ENCODE data around the gene OR10W1.

The OR10W1 gene

DNA sequence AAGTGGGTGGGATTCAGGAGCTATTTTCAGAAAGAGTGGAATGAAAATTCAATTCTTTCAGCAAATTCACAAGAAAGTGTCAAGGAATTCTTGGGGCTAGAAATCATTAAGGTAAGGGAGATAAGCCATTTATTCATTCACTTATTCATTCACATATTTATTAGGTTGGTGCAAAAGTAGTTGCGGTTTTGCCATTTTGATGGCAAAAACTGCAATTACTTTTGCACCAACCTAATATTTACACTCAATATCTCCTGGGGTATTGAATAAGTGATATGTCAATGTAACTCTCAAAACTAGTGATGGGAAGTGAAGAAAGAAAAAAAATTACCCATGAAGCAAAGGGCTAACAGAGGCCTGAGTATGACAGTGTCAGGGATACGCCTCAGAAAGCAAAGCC is at the start of gene OR10W1:
Gene OR10W1, minus strand, starts transcription at position 119 of the 400 bp plus-strand sequence. CDS start 402 bp downstream, outside the sequence.
- FAIRE-seq = no peak

- FAIRE-seq = no peak
Measured at GRCh38 chr11:58316142-58316541, 48.1 kb upstream of the OR10W1 start.

GRCh38 chr11:58301576-58301975 is 33.5 kb upstream of the OR10W1 start:
- no peak for FAIRE-seq

- no peak for FAIRE-seq
Measured at GRCh38 chr11:58292017-58292416, 24.0 kb upstream of the OR10W1 start.

DNA sequence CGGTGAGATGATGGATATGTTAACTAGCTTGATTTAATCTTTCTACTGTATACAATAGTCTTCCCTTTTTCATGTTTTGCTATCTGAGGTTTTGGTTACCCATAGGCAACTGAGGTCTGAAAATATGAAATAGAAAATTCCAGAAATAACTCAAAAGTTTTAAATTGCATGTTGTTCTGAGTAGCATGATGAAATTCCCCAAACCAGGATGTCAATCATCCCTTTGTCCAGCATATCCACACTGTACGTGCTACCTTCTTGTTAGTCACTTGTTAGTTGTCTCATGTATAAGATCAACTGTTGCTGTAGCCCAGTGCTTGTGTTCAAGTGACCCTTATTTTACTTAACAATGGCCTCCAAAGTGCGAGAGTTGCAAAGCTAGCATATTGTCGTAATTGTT is 21.2 kb upstream of the OR10W1 start:
- FAIRE-seq = no peak

DNA sequence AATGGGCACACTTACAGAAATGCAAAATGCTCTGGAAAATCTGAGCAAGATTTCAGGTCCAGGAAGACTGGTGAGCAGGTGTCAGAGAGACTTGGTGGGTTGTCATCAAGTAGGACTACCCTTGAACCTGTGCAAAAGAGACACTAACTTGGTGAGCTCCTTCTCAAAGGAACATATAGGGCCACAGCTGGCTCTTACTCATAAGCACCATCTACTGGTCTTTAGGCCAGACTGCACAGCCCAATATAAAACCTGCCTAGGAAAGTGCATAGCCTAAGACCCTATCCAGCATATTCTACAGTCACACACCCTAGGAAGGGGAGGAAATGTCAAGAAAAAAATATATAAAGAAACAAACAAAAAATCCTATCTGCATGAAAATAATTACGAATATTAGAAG is 18.2 kb upstream of the OR10W1 start:
- no peak for FAIRE-seq

DNA sequence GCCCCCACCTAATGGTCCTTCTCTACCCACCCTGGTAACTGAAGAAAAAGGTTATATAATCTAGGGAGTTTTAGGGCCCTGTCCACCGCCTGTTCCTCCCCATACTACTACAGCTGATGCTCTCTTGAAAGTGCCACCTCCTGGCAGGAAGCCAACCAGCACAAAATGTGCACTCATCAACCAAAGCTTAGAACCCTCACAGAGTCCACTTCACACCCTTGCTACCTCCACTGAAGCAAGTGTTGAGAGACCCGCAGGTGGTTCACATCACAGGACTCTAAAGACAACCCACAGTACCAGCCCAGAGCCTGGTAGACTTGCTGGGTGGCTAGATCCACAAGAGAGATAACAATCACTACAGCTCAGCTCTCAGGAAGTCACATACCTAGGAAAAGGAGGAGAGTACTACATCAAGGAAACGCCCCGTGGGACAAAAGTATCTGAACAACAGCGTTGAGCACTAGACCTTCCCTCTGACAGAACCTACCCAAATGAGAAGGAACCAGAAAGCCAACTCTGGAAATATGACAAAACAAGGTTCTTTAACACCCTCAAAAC is 17.5 kb upstream of the OR10W1 start:
- no peak for FAIRE-seq

- FAIRE-seq = no peak
Measured at GRCh38 chr11:58276151-58276550, 8.1 kb upstream of the OR10W1 start.

- FAIRE-seq = no peak
Measured at GRCh38 chr11:58275002-58275401, 6.9 kb upstream of the OR10W1 start.

- no peak for FAIRE-seq
Measured at GRCh38 chr11:58259983-58260382, 8.1 kb downstream of the OR10W1 start.

DNA sequence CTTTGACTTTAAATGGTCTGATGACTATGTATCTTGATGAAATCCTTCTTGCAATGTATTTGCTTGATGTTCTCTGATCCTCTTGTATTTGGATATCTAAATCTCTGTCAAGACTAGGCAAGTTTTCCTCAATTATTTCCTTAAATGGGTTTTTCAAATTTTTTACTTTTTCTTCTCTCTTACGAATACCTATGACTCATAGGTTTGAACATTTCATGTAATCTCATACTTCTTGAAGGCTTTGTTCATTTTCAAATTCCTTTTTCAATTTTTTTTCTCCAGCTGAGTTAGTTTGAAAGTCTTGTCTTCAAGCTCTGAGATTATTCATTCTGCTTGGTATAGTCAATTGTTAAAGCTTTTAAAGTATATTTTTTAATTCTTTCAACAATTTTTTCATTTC is 13.1 kb downstream of the OR10W1 start:
- no peak for FAIRE-seq

DNA sequence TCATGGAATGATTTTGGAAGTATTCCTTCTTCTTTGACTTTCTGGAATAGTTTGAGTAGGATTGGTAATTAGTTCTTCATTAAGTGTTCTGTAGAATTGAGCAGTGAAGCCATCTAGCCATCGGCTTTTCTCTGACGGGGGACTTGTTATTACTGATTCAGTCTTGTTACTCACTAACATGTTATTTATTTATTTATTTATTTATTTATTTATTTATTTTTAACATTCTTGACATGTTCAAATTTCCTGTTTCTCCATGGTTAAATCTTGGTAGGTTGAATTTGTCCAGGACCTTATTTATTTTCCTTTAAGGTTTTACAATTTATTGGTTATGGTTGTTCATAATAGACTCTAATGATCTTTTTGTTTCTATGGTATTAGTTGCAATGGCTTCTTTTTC is 24.1 kb downstream of the OR10W1 start:
- no peak for FAIRE-seq

DNA sequence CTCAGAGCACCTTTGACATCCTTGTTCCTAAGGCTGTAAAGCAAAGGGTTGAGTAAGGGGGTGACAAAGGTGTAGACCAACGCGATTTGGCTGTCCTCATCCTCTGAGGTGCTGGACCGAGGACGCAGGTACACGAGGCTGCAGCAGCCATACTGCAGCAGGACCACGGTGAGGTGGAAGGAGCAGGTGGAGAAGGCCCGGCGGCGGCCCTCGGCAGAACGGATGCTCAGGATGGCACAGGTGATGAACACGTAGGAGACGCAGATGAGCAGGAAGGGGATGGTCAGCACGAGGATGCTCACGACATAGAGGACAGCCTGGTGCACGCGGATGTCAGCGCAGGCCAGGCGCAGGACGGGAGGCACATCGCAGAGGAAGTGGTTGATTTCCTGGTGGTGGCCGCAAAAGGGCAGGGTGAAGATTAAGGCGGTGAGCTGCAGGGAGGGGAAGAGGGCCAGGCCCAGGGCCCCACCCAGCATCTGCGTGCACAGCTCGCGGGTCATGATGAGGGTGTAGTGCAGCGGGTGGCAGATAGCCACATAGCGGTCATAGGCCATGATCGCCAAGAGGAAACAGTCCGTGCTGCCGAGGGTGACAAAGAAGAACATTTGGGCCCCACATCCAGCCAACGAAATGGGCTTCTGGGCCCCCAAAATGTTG is 40.0 kb downstream of the OR10W1 start:
- FAIRE-seq = no peak

DNA sequence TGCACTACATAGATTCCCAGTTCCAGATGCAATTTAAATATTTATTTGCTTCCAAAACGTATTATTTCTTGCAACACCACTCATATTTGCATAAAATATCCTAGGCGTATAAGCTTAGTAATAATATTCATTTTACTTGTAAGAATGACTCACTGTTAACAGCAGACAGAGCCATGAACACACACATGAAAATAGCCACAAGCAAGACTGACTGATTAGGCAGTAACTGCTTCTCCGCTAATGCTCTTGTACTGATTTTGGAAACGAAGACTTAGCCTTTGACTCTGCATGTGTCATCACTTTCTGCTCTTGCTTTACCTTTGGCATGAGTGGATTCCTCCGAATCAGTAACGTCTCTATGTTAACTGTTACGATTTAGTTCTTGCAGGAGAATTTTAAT is 45.3 kb downstream of the OR10W1 start:
- no peak for FAIRE-seq

All from G401.6 (cell line).